Breast epithelium (tissue), 3 donors: Measurements from ENCODE around the gene CFAP119.

Source experiments
- CTCF ChIP-seq, 3 donors: fragments of 450-650 bp; IDR thresholded peaks; one replicate each; pipeline ENCODE4 v1.5.1; 2016 to 2017; ENCODE audit warnings: antibody characterized with exemption in 3 of 3, mild to moderate bottlenecking in 3 of 3, moderate library complexity in 3 of 3
- POLR2A ChIP-seq: fragments of 450-650 bp; IDR thresholded peaks from one replicate; pipeline ENCODE4 v1.6.1; 2016; ENCODE audit warnings: antibody characterized with exemption, mild to moderate bottlenecking, moderate library complexity
- POLR2AphosphoS5 ChIP-seq, 3 donors: sonication (generic); formaldehyde crosslinking; IDR thresholded peaks; one replicate each; pipeline ENCODE4 v1.6.1; 2017; ENCODE audit warnings: antibody characterized with exemption in 3 of 3

GRCh38 chr16:30771726-30772125 lies 9.9 kb upstream of the CFAP119 start:
- no peak for TF ChIP-seq POLR2A
- TF ChIP-seq CTCF (IDR thresholded peaks at IDR 0.05) = no peak
- TF ChIP-seq POLR2AphosphoS5 (IDR thresholded peaks at IDR 0.05) = no peak
